HT-29 (cell line): Measurements from ENCODE around the gene FUOM. TPM values are rescaled to one million over a fixed set of nuclear protein-coding genes. Genes with fewer than 3 reads are reported as not detected.
A peak's percentile ranks its signal among the peaks of the same experiment; 100 is the strongest.

Experiments
- DNase-seq: peaks from one replicate; pipeline ENCODE4 v3.0.0-alpha.2; 2015; ENCODE audit warnings: low spot score
- total RNA-seq: library from RNA; depleted of rRNA; stranded (reverse); fragments of >200 nt; shearing (Covaris generic); gene quantifications from 2 replicates; pipeline ENCODE4 v1.2.3, GENCODE V29; 2014; rRNA removed

Gene FUOM, protein sequence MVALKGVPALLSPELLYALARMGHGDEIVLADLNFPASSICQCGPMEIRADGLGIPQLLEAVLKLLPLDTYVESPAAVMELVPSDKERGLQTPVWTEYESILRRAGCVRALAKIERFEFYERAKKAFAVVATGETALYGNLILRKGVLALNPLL
- 59.7 and 60.8 TPM in 2 replicates for total RNA-seq

DNA sequence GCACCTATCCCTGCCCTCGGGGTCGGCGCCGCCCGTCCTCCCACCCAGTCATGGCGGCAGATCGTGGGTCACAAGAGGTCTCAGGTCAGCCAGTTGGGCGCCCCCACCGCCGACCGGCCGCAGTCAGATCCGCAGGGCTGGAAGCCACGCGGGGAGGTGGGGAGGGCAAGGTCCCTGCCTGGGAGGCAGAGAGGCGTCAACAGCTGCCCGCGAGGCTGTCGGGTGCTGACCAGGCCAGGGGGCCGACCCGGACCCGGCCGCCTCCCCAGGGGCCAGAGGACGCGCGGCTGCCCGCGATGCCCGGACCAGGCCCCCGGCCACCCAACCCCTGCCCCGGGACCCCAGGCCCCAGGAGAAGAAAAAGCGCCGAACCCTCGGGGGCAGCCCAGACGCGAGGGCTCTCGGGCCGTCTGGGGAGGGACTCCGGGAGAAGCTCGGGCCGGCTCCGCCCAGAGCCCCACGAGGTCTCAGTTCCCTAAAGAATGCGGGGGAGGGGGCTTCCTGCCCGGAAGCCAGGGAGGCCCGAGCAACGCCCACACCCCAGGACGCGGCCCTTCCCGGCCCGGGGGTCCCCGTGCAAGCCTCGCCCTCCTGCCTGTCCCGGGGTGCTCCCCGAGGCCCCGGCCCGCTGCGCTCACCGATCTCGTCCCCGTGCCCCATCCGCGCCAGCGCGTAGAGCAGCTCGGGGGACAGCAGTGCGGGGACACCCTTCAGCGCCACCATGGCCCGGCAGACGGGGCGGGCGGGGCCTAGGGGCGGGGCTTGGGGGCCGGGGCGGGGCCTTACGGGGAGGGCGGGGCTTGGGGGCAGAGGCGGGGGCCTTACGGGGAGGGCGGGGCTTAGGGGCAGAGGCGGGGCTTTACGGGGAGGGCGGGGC is at the start of gene FUOM:
Gene FUOM (minus strand): TSS at position 735 of the 877 bp plus-strand sequence. CDS start 12 bp downstream, at position 723.
- DNase-seq: peak; percentile 35

GRCh38 chr10:133405844-133406527 is 48.2 kb upstream of the FUOM start:
- DNase-seq: no peak

DNA sequence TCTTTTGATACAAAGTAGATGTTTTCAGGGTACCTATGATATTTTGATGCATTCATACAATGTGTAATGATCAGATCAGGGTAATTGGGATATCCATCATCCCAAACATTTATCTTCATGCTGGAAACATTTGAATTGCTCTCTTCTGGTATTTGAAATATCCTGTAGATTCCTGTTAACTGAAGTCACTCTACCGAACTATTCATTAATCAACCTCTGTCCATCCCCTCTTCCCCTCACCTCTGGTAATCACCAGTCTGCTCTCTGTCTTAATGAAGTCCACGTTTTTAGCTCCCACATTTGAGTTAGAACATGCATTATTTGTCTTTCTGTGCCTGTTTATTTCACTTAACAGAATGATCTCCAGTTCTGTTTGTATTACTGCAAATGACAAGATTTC is 47.5 kb upstream of the FUOM start:
- DNase-seq: no peak

DNA sequence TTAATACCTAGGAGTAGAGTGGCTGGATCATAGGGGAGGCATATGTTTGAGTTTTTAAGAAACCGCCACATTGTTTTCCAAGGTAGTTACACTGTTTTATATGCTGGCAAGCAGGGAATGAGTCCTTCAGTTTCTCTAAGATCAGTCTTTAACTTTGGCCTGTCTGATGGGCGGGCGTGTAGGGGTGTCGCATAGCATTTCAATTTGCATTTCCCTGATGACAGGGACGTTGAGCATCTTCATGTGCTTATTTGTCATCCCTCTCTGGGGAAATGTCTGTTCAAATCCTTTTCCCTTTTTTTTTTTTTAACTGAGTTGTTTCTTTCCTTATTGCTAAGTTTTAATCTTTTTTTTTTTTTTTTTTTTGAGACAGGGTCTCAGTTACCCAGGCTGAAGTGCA is 46.0 kb upstream of the FUOM start:
- DNase-seq: no peak

- no peak for DNase-seq
These were observed 45.5 kb upstream of the FUOM start for GRCh38 chr10:133403359-133403758.

DNA sequence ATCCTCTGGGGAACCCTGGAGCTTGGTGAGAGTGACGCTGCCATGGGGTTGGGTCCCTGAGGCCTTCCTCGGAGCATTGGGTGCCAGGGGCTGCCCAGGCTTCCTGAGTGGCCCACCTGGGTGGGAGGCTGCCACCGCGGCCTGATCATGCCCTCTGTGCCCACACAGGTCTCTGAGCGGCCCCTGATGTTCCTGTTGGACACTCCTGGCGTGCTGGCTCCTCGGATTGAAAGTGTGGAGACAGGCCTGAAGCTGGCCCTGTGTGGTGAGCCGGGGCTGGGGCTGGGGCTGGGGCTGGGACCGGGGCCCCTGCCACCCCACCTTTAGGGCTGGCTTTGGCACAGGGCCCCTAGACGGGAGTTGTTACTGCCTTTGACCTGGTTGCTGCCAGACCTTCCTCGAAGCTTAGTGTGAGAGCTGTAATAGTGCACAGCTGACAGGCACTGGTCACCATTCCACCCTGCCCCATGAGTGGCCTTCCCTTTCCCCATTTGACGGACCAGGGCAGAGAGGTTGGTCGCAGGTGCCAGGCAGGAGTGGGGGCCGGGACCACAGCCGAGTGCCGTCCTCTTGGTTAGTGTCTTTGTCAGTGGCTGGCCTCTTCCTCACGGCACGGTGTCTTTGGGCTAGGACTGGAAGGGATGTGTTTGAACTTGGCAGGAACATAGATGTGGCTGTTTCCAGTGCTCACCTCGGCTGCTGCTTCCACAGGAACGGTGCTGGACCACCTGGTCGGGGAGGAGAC is 44.3 kb upstream of the FUOM start:
- no peak for DNase-seq

GRCh38 chr10:133401500-133401899 is 43.7 kb upstream of the FUOM start:
- DNase-seq: no peak

- DNase-seq: no peak
These were observed 43.0 kb upstream of the FUOM start for GRCh38 chr10:133400624-133401424.

- no peak for DNase-seq
These were observed 41.3 kb upstream of the FUOM start for GRCh38 chr10:133399123-133399601.

GRCh38 chr10:133397938-133398337 is 40.1 kb upstream of the FUOM start:
- no peak for DNase-seq

GRCh38 chr10:133396035-133396624 is 38.3 kb upstream of the FUOM start:
- no peak for DNase-seq

DNA sequence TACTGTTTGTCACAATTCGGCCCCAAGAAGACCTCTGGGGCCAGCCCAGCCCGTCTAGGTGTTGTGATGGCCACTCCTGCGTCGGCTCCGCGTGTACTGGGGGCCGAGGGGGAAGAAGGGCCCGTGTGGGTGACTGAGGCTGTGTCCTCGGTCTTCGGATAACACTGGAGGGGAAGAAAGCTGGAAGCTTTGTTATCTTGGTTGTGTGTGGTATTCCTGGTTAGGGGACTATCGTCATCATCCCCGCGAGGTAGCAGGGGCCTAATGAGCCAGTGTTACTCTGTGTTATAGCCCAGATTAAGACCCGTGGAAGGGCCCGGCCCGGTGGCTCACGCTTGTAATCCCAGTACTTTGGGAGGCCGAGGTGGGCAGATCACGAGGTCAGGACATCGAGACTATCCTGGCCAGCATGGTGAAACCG is 37.0 kb upstream of the FUOM start:
- no peak for DNase-seq

GRCh38 chr10:133394064-133394663 is 36.3 kb upstream of the FUOM start, which contains the start of gene MTG1:
Gene MTG1, plus strand, starts transcription at chr10:133394157. Its CDS starts 64 bp downstream, at chr10:133394221.
- peak; percentile 94 for DNase-seq

DNA sequence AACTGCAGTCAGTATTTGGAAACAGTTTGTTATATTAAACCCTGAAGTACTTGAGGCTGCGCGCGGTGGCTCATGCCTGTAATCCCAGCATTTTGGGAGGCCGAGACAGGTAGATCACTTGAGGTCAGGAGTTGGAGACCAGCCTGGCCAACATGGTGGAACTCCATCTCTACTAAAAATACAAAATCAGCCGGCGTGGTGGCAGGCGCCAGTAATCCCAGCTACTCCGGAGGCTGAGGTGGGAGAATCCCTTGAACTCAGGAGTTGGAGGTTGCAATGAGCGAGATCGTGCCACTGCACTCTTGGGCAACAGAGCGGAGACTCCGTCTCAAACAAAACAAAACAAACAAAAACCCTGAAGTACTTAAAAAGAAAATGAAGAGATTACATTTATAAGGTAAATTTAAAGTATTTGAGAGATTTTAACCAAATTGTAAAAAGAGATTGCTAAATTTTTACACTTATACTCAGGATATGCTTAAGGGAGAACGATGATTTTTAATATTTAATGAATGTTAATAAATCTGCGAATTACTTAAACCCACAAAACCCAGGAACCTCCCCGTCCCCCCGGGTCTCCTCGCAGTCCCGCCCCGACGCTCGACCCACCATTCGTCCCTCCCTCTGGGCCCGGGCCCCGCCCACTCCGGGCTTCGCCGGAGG is 35.7 kb upstream of the FUOM start:
- no peak for DNase-seq

DNA sequence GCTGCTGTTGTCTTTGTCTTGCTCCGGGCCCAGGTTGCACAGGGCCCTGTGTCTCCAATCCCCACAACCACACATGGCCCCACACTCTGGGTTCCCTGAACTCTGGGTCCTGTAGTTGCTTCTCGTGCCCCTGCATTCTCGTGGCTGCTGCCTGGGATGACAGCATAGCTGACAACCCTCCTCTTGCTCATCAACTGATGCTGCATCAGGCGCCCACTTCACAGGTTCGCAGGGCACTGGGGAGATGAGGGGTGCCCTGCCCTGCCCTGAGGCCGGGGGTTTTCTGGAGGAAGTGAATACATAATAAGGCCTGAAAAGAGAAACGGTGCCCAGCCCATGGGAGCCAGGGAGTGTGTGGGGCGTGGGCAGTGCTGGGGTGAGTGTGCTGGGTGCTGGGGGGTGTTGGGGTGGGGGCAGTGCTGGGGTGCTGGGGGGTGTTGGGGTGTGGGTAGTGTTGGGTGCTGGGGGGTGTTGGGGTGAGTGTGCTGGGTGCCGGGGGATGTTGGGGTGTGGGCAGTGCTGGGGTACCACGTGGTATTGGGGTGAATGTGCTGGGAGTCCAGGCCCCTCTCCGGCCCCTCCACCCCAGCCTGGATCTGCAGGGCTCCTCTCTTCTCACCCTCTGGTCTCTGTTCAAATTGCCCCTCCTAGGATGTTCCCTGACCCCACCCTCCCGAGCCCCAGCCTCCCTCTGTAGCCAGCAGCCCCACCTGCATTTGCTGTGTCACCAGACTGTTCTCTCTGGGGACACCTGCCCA is 34.1 kb upstream of the FUOM start:
- DNase-seq: no peak

GRCh38 chr10:133391249-133391635 is 33.4 kb upstream of the FUOM start:
- DNase-seq: no peak

- no peak for DNase-seq
These were observed 32.9 kb upstream of the FUOM start for GRCh38 chr10:133390597-133391248.
